ENCODE results near the gene CPNE7. TPM values are rescaled to one million over a fixed set of nuclear protein-coding genes. Genes with fewer than 3 reads are reported as not detected.

Gene CPNE7
- total and polyA plus RNA-seq, 10 of the 15 experiments (the other 5 are each of a cell fraction or from before 2014, with no cell fraction given), result 0.29 to 46.9 (median 17.5) TPM

DNA sequence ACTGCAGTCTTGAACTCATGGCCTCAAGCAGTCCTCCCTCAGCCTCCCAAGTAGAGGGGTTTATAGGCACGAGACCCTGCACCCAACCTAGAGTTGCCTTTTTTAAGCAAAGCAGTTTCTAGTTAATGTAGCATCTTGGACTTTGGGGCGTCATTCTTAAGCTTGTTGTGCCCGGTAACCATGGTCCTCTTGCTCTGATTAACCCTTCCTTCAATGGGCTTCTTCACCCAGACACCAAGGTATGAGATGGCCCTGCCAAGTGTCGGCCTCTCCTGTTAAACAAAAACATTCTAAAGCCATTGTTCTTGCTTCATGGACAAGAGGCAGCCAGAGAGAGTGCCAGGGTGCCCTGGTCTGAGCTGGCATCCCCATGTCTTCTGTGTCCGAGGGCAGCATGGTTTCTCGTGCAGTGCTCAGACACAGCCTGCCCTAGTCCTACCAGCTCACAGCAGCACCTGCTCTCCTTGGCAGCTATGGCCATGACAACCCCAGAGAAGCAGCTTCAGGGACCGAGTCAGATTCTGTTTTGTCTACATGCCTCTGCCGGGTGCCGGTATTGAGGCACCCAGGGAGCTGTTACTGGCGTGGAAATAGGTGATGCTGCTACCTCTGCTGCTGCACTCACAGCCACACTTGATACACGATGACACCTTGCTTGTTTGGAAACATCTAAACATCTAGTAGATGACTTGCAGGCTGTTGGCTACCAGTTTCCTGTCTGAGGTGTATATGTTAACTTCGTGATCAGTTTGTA lies 11.7 kb upstream of the CPNE7 start (continued):
- no peak for TF ChIP-seq CTCF (IDR thresholded peaks at IDR 0.05 in 2 of 3, conservative IDR thresholded peaks at IDR 0.05 in 1 of 3; ENCODE audit: control insufficient read depth in 2 of 3, extremely low read depth in 1 of 3, insufficient read depth in 1 of 3, low read depth in 3 of 3, low read length in 3 of 3)
- TF ChIP-seq, protein P1, sequence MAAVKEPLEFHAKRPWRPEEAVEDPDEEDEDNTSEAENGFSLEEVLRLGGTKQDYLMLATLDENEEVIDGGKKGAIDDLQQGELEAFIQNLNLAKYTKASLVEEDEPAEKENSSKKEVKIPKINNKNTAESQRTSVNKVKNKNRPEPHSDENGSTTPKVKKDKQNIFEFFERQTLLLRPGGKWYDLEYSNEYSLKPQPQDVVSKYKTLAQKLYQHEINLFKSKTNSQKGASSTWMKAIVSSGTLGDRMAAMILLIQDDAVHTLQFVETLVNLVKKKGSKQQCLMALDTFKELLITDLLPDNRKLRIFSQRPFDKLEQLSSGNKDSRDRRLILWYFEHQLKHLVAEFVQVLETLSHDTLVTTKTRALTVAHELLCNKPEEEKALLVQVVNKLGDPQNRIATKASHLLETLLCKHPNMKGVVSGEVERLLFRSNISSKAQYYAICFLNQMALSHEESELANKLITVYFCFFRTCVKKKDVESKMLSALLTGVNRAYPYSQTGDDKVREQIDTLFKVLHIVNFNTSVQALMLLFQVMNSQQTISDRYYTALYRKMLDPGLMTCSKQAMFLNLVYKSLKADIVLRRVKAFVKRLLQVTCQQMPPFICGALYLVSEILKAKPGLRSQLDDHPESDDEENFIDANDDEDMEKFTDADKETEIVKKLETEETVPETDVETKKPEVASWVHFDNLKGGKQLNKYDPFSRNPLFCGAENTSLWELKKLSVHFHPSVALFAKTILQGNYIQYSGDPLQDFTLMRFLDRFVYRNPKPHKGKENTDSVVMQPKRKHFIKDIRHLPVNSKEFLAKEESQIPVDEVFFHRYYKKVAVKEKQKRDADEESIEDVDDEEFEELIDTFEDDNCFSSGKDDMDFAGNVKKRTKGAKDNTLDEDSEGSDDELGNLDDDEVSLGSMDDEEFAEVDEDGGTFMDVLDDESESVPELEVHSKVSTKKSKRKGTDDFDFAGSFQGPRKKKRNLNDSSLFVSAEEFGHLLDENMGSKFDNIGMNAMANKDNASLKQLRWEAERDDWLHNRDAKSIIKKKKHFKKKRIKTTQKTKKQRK (IDR thresholded peaks at IDR 0.05; ENCODE audit: low read depth, low read length), result no peak
- TF ChIP-seq RELA (IDR thresholded peaks at IDR 0.05; ENCODE audit: borderline replicate concordance, partially characterized antibody), result no peak
- TF ChIP-seq POLR2AphosphoS2 (IDR thresholded peaks at IDR 0.05; ENCODE audit: low read depth, low read length), result peak; percentile 74
- TF ChIP-seq ESRRA (IDR thresholded peaks at IDR 0.05; ENCODE audit: low read length), result no peak
- TF ChIP-seq YBX1 (IDR thresholded peaks at IDR 0.05), result no peak
- TF ChIP-seq POLR2AphosphoS5 (IDR thresholded peaks at IDR 0.05; ENCODE audit: low read length), result 0 out of 2 replicates have a peak, but pooled peaks have one; percentile 68
- no peak for TF ChIP-seq RCOR1 (conservative IDR thresholded peaks at IDR 0.05; ENCODE audit: low read depth, low read length)
- TF ChIP-seq TAF1 (IDR thresholded peaks at IDR 0.05; ENCODE audit: borderline replicate concordance, low read depth, low read length), result no peak
- TF ChIP-seq ZZZ3 (IDR thresholded peaks at IDR 0.05; ENCODE audit: control insufficient read depth, insufficient read length, low read depth), result no peak
- TF ChIP-seq PAX5 (IDR thresholded peaks at IDR 0.05; ENCODE audit: borderline replicate concordance, low read depth, low read length), result no peak
- TF ChIP-seq RAD21 (IDR thresholded peaks at IDR 0.05; ENCODE audit: insufficient read depth, low read depth, low read length), result no peak
- no peak for TF ChIP-seq EGR1 (IDR thresholded peaks at IDR 0.05; ENCODE audit: borderline replicate concordance in 1 of 2, low read depth in 2 of 2, low read length in 2 of 2)
- TF ChIP-seq, protein P2, sequence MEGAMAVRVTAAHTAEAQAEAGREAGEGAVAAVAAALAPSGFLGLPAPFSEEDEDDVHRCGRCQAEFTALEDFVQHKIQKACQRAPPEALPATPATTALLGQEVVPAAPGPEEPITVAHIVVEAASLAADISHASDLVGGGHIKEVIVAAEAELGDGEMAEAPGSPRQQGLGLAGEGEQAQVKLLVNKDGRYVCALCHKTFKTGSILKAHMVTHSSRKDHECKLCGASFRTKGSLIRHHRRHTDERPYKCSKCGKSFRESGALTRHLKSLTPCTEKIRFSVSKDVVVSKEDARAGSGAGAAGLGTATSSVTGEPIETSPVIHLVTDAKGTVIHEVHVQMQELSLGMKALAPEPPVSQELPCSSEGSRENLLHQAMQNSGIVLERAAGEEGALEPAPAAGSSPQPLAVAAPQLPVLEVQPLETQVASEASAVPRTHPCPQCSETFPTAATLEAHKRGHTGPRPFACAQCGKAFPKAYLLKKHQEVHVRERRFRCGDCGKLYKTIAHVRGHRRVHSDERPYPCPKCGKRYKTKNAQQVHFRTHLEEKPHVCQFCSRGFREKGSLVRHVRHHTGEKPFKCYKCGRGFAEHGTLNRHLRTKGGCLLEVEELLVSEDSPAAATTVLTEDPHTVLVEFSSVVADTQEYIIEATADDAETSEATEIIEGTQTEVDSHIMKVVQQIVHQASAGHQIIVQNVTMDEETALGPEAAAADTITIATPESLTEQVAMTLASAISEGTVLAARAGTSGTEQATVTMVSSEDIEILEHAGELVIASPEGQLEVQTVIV (IDR thresholded peaks at IDR 0.05; ENCODE audit: borderline replicate concordance, partially characterized antibody), result no peak
- TF ChIP-seq HCFC1 (IDR thresholded peaks at IDR 0.05; ENCODE audit: low read length), result no peak
- no peak for TF ChIP-seq BCL11A (IDR thresholded peaks at IDR 0.05; ENCODE audit: low read depth, low read length)
- no peak for TF ChIP-seq RAD51 (IDR thresholded peaks at IDR 0.05)
- TF ChIP-seq RFX5 (IDR thresholded peaks at IDR 0.05; ENCODE audit: low read depth, low read length), result no peak
- TF ChIP-seq YY1 (IDR thresholded peaks at IDR 0.05; ENCODE audit: low read depth, low read length), result no peak

All from GM12878 (cell line).